Liver (tissue), 9 donors: ENCODE measurements around the gene BUB3. TPM values are rescaled to one million over a fixed set of nuclear protein-coding genes. Genes with fewer than 3 reads are reported as not detected.
A peak's percentile ranks its signal among the peaks of the same experiment; 100 is the strongest.

ENCODE experiments used
- DNase-seq: peaks from one replicate; pipeline ENCODE4 v3.0.0-alpha.2; 2017; ENCODE audit warnings: low spot score
- H3K27ac ChIP-seq, 2 donors: one replicate each; pipeline ENCODE4 v1.7.0; 2013; ENCODE audit warnings: inconsistent platforms in 2 of 2, low read length in 2 of 2, control low read depth in 1 of 2, low read depth in 1 of 2, mild to moderate bottlenecking in 1 of 2
- H3K27me3 ChIP-seq, 4 donors: one replicate each; pipeline versions ENCODE4 v1.6.1 to v1.7.0; 2013; ENCODE audit warnings: low read length in 3 of 4, inconsistent platforms in 1 of 4, mild to moderate bottlenecking in 1 of 4, moderate library complexity in 1 of 4; ENCODE audit not compliant: control insufficient read depth in 4 of 4, insufficient read depth in 4 of 4
- H3K36me3 ChIP-seq, 4 donors: one replicate each; pipeline versions ENCODE4 v1.6.1 to v1.7.0; 2013; ENCODE audit warnings: low read length in 3 of 4, mild to moderate bottlenecking in 3 of 4, low read depth in 1 of 4, moderate library complexity in 1 of 4; ENCODE audit not compliant: control insufficient read depth in 4 of 4, insufficient read depth in 3 of 4
- H3K4me1 ChIP-seq, 4 donors: one replicate each; pipeline versions ENCODE4 v1.6.1 to v1.7.0; 2013; ENCODE audit warnings: low read length in 3 of 4, mild to moderate bottlenecking in 3 of 4, moderate library complexity in 1 of 4; ENCODE audit not compliant: control insufficient read depth in 4 of 4, insufficient read depth in 4 of 4
- H3K4me3 ChIP-seq, 3 donors: one replicate each; pipeline versions ENCODE4 v1.6.1 to v1.7.0; 2013; ENCODE audit warnings: low read length in 3 of 3, control low read depth in 1 of 3, low read depth in 1 of 3, mild to moderate bottlenecking in 1 of 3
- H3K9ac ChIP-seq, 2 donors: one replicate each; pipeline ENCODE4 v1.7.0; 2013; ENCODE audit warnings: low read length in 2 of 2, mild to moderate bottlenecking in 2 of 2, moderate library complexity in 2 of 2, control low read depth in 1 of 2, low read depth in 1 of 2
- H3K9me3 ChIP-seq, 4 donors: one replicate each; pipeline versions ENCODE4 v1.6.1 to v1.7.0; 2013; ENCODE audit warnings: low read length in 3 of 4; ENCODE audit not compliant: control insufficient read depth in 4 of 4
- CTCF ChIP-seq: fragments of 150-350 bp; IDR thresholded peaks from 2 replicates; pipeline ENCODE4 v1.5.1; 2017; ENCODE audit warnings: improper control_type of control experiment, low read depth, low read length; ENCODE audit not compliant: missing input control
- EGR1 ChIP-seq, 2 donors: IDR thresholded peaks; 2 replicates each; pipeline ENCODE4 v1.6.1; 2016 to 2018; ENCODE audit warnings: antibody characterized with exemption in 2 of 2, low read depth in 2 of 2
- FOXA1 ChIP-seq: IDR thresholded peaks from 2 replicates; pipeline ENCODE4 v1.6.1; 2016; ENCODE audit warnings: antibody characterized with exemption
- FOXA2 ChIP-seq: IDR thresholded peaks from 2 replicates; pipeline ENCODE4 v1.6.1; 2016; ENCODE audit warnings: antibody characterized with exemption
- GABPA ChIP-seq, 2 donors: IDR thresholded peaks in 1 of 2; conservative IDR thresholded peaks in 1 of 2; 2 replicates each; pipeline ENCODE4 v1.6.1; 2016; ENCODE audit warnings: antibody characterized with exemption in 2 of 2, mild to moderate bottlenecking in 1 of 2, moderate library complexity in 1 of 2
- HNF4A ChIP-seq, 2 donors: conservative IDR thresholded peaks; 2 replicates each; pipeline ENCODE4 v1.6.1; 2016; ENCODE audit warnings: antibody characterized with exemption in 2 of 2, mild to moderate bottlenecking in 2 of 2
- HNF4G ChIP-seq: IDR thresholded peaks from 2 replicates; pipeline ENCODE4 v1.6.1; 2016; ENCODE audit warnings: antibody characterized with exemption
- JUND ChIP-seq, 2 donors: IDR thresholded peaks; 2 replicates each; pipeline ENCODE4 v1.6.1; 2016; ENCODE audit warnings: antibody characterized with exemption in 2 of 2
- MAX ChIP-seq: IDR thresholded peaks from 2 replicates; pipeline ENCODE4 v1.6.1; 2016; ENCODE audit warnings: antibody characterized with exemption
- NR2F2 ChIP-seq: IDR thresholded peaks from 2 replicates; pipeline ENCODE4 v1.6.1; 2016; ENCODE audit warnings: antibody characterized with exemption
- RAD21 ChIP-seq, 2 donors: IDR thresholded peaks; 2 replicates each; pipeline ENCODE4 v1.6.1; 2016; ENCODE audit warnings: antibody characterized with exemption in 2 of 2, mild to moderate bottlenecking in 2 of 2
- REST ChIP-seq: IDR thresholded peaks from 2 replicates; pipeline ENCODE4 v1.6.1; 2016; ENCODE audit warnings: antibody characterized with exemption, mild to moderate bottlenecking
- RXRA ChIP-seq, 2 donors: IDR thresholded peaks; 2 replicates each; pipeline ENCODE4 v1.6.1; 2017 to 2018; ENCODE audit warnings: antibody characterized with exemption in 2 of 2, mild to moderate bottlenecking in 1 of 2
- SP1 ChIP-seq: IDR thresholded peaks from 2 replicates; pipeline ENCODE4 v1.6.1; 2018; ENCODE audit warnings: antibody characterized with exemption, mild to moderate bottlenecking
- TAF1 ChIP-seq: conservative IDR thresholded peaks from 2 replicates; pipeline ENCODE4 v1.6.1; 2016; ENCODE audit warnings: antibody characterized with exemption, mild to moderate bottlenecking
- YY1 ChIP-seq: IDR thresholded peaks from 2 replicates; pipeline ENCODE4 v1.6.1; 2016; ENCODE audit warnings: antibody characterized with exemption, mild to moderate bottlenecking
- WGBS: extraction: QIAGEN DNeasy Blood & Tissue Kit; methylation state at CpG from one replicate; pipeline ENCODE4 v1.1.7; 2013; 5-methylcytosine and 5-hydroxymethylcytosine counted together
- polyA plus RNA-seq, 2 donors: library from polyadenylated mRNA; stranded (reverse) in 1 of 2; unstranded in 1 of 2; fragments of 200-250 nt in 1 of 2; fragments of >200 nt in 1 of 2; fragmentation: Nextera tagmentation in 1 of 2; extraction: Ambion mirVana in 1 of 2; gene quantifications; one replicate each; pipeline versions ENCODE4 v1.2.1 to v1.2.3, GENCODE V29; 2013 to 2015
- total RNA-seq, 2 donors: library from RNA; depleted of rRNA; stranded (reverse); fragments of >200 nt; gene quantifications; one replicate each; pipeline ENCODE4 v1.2.3, GENCODE V29; 2014
- TF ChIP-seq, protein P1 (sequence below): IDR thresholded peaks from 2 replicates; pipeline ENCODE4 v1.6.1; 2016; ENCODE audit warnings: antibody characterized with exemption
- TF ChIP-seq, protein P2 (sequence below): IDR thresholded peaks from 2 replicates; pipeline ENCODE4 v1.6.1; 2016; ENCODE audit warnings: antibody characterized with exemption
- donor health status: healthy.
- donor health status: healthy.
- donor health status: healthy.
- donor health status: healthy.
- donor health status: healthy.

The BUB3 gene
- total and polyA plus RNA-seq, 4 donors = 27.1 to 90.9 (median 41.6) TPM

GRCh38 chr10:123166618-123167017 lies 12.4 kb downstream of the BUB3 start:
- H3K4me1 ChIP-seq = peaks cover 0 to 6% (median 3%) of the 10 kb centered on the region in 4 donors
- H3K27ac ChIP-seq = no peak overlapping the region
- H3K9ac ChIP-seq = no peak overlapping the region
- peaks cover 10 to 34% (median 28%) of the 10 kb centered on the region in 4 donors for H3K36me3 ChIP-seq
- H3K4me3 ChIP-seq = no peak overlapping the region
- no peaks in the 10 kb centered on the region for H3K9me3 ChIP-seq
- 98% methylated on average over 2 of the region's 2 CpGs for WGBS
- no peak for DNase-seq
- no peaks in the 10 kb centered on the region for H3K27me3 ChIP-seq
- no peak for TF ChIP-seq RAD21 (IDR thresholded peaks at IDR 0.05)
- no peak for TF ChIP-seq CTCF
- TF ChIP-seq, protein P1, sequence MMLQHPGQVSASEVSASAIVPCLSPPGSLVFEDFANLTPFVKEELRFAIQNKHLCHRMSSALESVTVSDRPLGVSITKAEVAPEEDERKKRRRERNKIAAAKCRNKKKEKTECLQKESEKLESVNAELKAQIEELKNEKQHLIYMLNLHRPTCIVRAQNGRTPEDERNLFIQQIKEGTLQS = no peak
- TF ChIP-seq MAX = no peak
- TF ChIP-seq FOXA1 = no peak
- TF ChIP-seq RXRA (IDR thresholded peaks at IDR 0.05) = no peak
- TF ChIP-seq FOXA2 = no peak
- TF ChIP-seq HNF4A (conservative IDR thresholded peaks at IDR 0.05) = no peak
- no peak for TF ChIP-seq GABPA (IDR thresholded peaks at IDR 0.05 in 1 of 2, conservative IDR thresholded peaks at IDR 0.05 in 1 of 2)
- TF ChIP-seq, protein P2, sequence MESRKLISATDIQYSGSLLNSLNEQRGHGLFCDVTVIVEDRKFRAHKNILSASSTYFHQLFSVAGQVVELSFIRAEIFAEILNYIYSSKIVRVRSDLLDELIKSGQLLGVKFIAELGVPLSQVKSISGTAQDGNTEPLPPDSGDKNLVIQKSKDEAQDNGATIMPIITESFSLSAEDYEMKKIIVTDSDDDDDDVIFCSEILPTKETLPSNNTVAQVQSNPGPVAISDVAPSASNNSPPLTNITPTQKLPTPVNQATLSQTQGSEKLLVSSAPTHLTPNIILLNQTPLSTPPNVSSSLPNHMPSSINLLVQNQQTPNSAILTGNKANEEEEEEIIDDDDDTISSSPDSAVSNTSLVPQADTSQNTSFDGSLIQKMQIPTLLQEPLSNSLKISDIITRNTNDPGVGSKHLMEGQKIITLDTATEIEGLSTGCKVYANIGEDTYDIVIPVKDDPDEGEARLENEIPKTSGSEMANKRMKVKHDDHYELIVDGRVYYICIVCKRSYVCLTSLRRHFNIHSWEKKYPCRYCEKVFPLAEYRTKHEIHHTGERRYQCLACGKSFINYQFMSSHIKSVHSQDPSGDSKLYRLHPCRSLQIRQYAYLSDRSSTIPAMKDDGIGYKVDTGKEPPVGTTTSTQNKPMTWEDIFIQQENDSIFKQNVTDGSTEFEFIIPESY = no peak

GRCh38 chr10:123170961-123171360 lies 16.8 kb downstream of the BUB3 start:
- peak overlapping the region; percentile 37 to 69 for H3K27ac ChIP-seq
- peaks cover 0 to 6% (median 3%) of the 10 kb centered on the region in 4 donors for H3K4me1 ChIP-seq
- peaks cover 0 to 5% (median 4%) of the 10 kb centered on the region in 4 donors for H3K36me3 ChIP-seq
- DNase-seq = no peak
- H3K4me3 ChIP-seq = peak overlapping the region in 2 of 3 donors; percentile 15 to 30
- TF ChIP-seq CTCF (no peak), FOXA1 (peak; percentile 22), REST (peak; percentile 17), TAF1 (no peak), EGR1 (IDR thresholded peaks at IDR 0.05; ENCODE audit: low read depth in 2 of 2) (peak in 1 of 2 donors; percentile 28), RXRA (IDR thresholded peaks at IDR 0.05) (peak; percentile 19 to 62), NR2F2 (no peak), HNF4A (conservative IDR thresholded peaks at IDR 0.05) (peak; percentile 73 to 84), HNF4G (peak; percentile 23), GABPA (IDR thresholded peaks at IDR 0.05 in 1 of 2, conservative IDR thresholded peaks at IDR 0.05 in 1 of 2) (peak in 1 of 2 donors; percentile 34), JUND (IDR thresholded peaks at IDR 0.05) (peak in 1 of 2 donors; percentile 35), FOXA2 (no peak), MAX (no peak), SP1 (peak; percentile 56), RAD21 (IDR thresholded peaks at IDR 0.05) (peak; percentile 53 to 58), YY1 (peak; percentile 85)
- TF ChIP-seq, protein P2 = no peak
- TF ChIP-seq, protein P1 = peak; percentile 12
- no peak overlapping the region for H3K9ac ChIP-seq
- WGBS = 50% methylated on average over 4 of the region's 4 CpGs
- no peaks in the 10 kb centered on the region for H3K9me3 ChIP-seq
- no peaks in the 10 kb centered on the region for H3K27me3 ChIP-seq
